Fibroblast of skin of scalp (primary cell): Measurements from ENCODE around the gene SPEM1. TPM values are rescaled to one million over a fixed set of nuclear protein-coding genes. Genes with fewer than 3 reads are reported as not detected.
A peak's percentile ranks its signal among the peaks of the same experiment; 100 is the strongest.

ENCODE experiments used
- DNase-seq: peaks from one replicate; pipeline ENCODE4 v3.0.0-alpha.2; 2013
- polyA plus RNA-seq, 2 experiments: library from polyadenylated mRNA; unstranded; fragments of 120-200 nt; gene quantifications; one replicate each; pipeline ENCODE4 v1.2.1, GENCODE V29; 2013; ENCODE audit not compliant: insufficient read length in 2 of 2

The SPEM1 gene
- not detected for polyA plus RNA-seq (2013, experiment 1 of 2; ENCODE audit: insufficient read length)
- polyA plus RNA-seq (2013, experiment 2 of 2; ENCODE audit: insufficient read length): 0.18 TPM

- DNase-seq: no peak
Observed at GRCh38 chr17:7419819-7420610, at the start of gene SPEM1. Gene SPEM1, plus strand, starts transcription at chr17:7420324. Its CDS starts 61 bp downstream, at chr17:7420385.

- no peak for DNase-seq
Observed at GRCh38 chr17:7370853-7371252, 49.3 kb upstream of the SPEM1 start.

GRCh38 chr17:7374353-7374752 is 45.8 kb upstream of the SPEM1 start:
- no peak for DNase-seq

- no peak for DNase-seq
Observed at GRCh38 chr17:7379134-7379533, 41.0 kb upstream of the SPEM1 start.

- peak; percentile 36 for DNase-seq
Observed at GRCh38 chr17:7380321-7380720, 39.8 kb upstream of the SPEM1 start.

- no peak for DNase-seq
Observed at GRCh38 chr17:7380855-7381683, 39.1 kb upstream of the SPEM1 start, which contains the start of gene TNK1. Gene TNK1, plus strand, starts transcription at chr17:7381089. Its CDS starts 1,838 bp downstream, at chr17:7382927.

- no peak for DNase-seq
Observed at GRCh38 chr17:7382901-7383300, 37.2 kb upstream of the SPEM1 start.

- no peak for DNase-seq
Observed at GRCh38 chr17:7383371-7383741, 36.8 kb upstream of the SPEM1 start.

GRCh38 chr17:7383742-7384488 is 36.2 kb upstream of the SPEM1 start:
- peak; percentile 30 for DNase-seq

- no peak for DNase-seq
Observed at GRCh38 chr17:7384489-7385081, 35.5 kb upstream of the SPEM1 start.

- no peak for DNase-seq
Observed at GRCh38 chr17:7388856-7389255, 31.3 kb upstream of the SPEM1 start.

GRCh38 chr17:7389924-7390910 is 29.9 kb upstream of the SPEM1 start:
- DNase-seq: no peak

GRCh38 chr17:7391307-7391706 is 28.8 kb upstream of the SPEM1 start:
- DNase-seq: no peak

GRCh38 chr17:7392696-7393612 is 27.2 kb upstream of the SPEM1 start:
- DNase-seq: no peak

- DNase-seq: no peak
Observed at GRCh38 chr17:7393613-7394451, 26.3 kb upstream of the SPEM1 start.

- peak; percentile 88 for DNase-seq
Observed at GRCh38 chr17:7394452-7395191, 25.5 kb upstream of the SPEM1 start, which contains the start of gene PLSCR3. Gene PLSCR3, minus strand, starts transcription at chr17:7394525. Its CDS starts 415 bp downstream, at chr17:7394110.

- DNase-seq: no peak
Observed at GRCh38 chr17:7396147-7396546, 24.0 kb upstream of the SPEM1 start.

GRCh38 chr17:7398612-7399011 is 21.5 kb upstream of the SPEM1 start:
- DNase-seq: no peak
